PC-3 (cell line): ENCODE data around the gene STX11. TPM values are rescaled to one million over a fixed set of nuclear protein-coding genes. Genes with fewer than 3 reads are reported as not detected.

Source experiments
- ATAC-seq: fragments of 200-7000 bp; cut with Tn5 transposase; 2 replicates; pipeline ENCODE4 v1.9.1; 2020; ENCODE audit warnings: mild to moderate bottlenecking, moderate library complexity
- BruUV-seq: library from RNA; stranded (reverse); fragments of 400-500 nt; replicated peaks from 2 replicates; lab custom pipeline; 2021; lab: Mats Ljungman, UMichigan
- CTCF ChIA-PET: fragments of 300-600 bp; sonication (Branson Sonifier 250); formaldehyde crosslinking; loops from one replicate; lab custom pipeline; 2022; ENCODE audit warnings: antibody characterized with exemption; lab: Charles Lee
- POLR2A ChIA-PET: fragments of 300-600 bp; sonication (Branson Sonifier 250); formaldehyde crosslinking; loops from one replicate; lab custom pipeline; 2022; ENCODE audit warnings: antibody characterized with exemption; ENCODE audit not compliant: unreplicated experiment; lab: Charles Lee
- DNase-seq: peaks from one replicate; pipeline ENCODE4 v3.0.0-alpha.2; 2015
- H2AFZ ChIP-seq: fragments of 300-600 bp; sonication (generic); 2 replicates; pipeline ENCODE4 v1.6.0; 2016; ENCODE audit warnings: antibody characterized with exemption, low read length
- H3F3A ChIP-seq: fragments of 300-600 bp; sonication (generic); one replicate; pipeline ENCODE4 v1.6.0; 2017; ENCODE audit warnings: antibody characterized with exemption, low read length, control low read depth, mild to moderate bottlenecking; ENCODE audit not compliant: unreplicated experiment
- H3K27ac ChIP-seq: fragments of 300-600 bp; sonication (generic); 2 replicates; pipeline ENCODE4 v1.5.1; 2016; ENCODE audit warnings: mild to moderate bottlenecking, low read length
- H3K27me3 ChIP-seq: fragments of 300-600 bp; sonication (generic); 2 replicates; pipeline ENCODE4 v1.6.1; 2016; ENCODE audit warnings: low read length, mixed read lengths
- H3K36me3 ChIP-seq: fragments of 300-600 bp; sonication (generic); 2 replicates; pipeline ENCODE4 v1.6.1; 2016; ENCODE audit warnings: low read depth, mixed run types, low read length, mixed read lengths
- H3K4me1 ChIP-seq: fragments of 300-600 bp; sonication (generic); 2 replicates; pipeline ENCODE4 v1.5.1; 2016; ENCODE audit warnings: low read length; ENCODE audit not compliant: insufficient read depth
- H3K4me2 ChIP-seq: fragments of 300-600 bp; sonication (generic); 2 replicates; pipeline ENCODE4 v1.6.0; 2016; ENCODE audit warnings: low read length
- H3K4me3 ChIP-seq: fragments of 300-600 bp; sonication (generic); 2 replicates; pipeline ENCODE4 v1.5.1; 2016; ENCODE audit warnings: mild to moderate bottlenecking, low read length, mixed read lengths
- H3K79me2 ChIP-seq: fragments of 300-600 bp; sonication (generic); 2 replicates; pipeline ENCODE4 v1.6.1; 2017; ENCODE audit warnings: low read length, mixed read lengths
- H3K9ac ChIP-seq: fragments of 300-600 bp; sonication (generic); 2 replicates; pipeline ENCODE4 v1.6.0; 2016; ENCODE audit warnings: mild to moderate bottlenecking, low read length
- H3K9me2 ChIP-seq: fragments of 300-600 bp; sonication (generic); replicated peaks from 2 replicates; pipeline ENCODE4 v1.6.1; 2016; ENCODE audit warnings: mixed run types, low read length, mixed read lengths
- H3K9me3 ChIP-seq: fragments of 300-600 bp; sonication (generic); 2 replicates; pipeline ENCODE4 v1.6.1; 2016; ENCODE audit warnings: low read length, mixed read lengths
- H4K20me1 ChIP-seq: fragments of 300-600 bp; sonication (generic); 2 replicates; pipeline ENCODE4 v1.6.1; 2016; ENCODE audit warnings: low read length, mixed read lengths
- CTCF ChIP-seq: fragments of 300-600 bp; sonication (generic); conservative IDR thresholded peaks from 2 replicates; pipeline ENCODE4 v1.5.1; 2017; ENCODE audit warnings: antibody characterized with exemption, low read depth, mild to moderate bottlenecking, low read length
- EZH2 ChIP-seq: fragments of 300-600 bp; sonication (generic); IDR thresholded peaks from one replicate; pipeline ENCODE4 v1.6.1; 2017; ENCODE audit warnings: antibody characterized with exemption, mild to moderate bottlenecking, low read length; ENCODE audit not compliant: unreplicated experiment
- EZH2phosphoT487 ChIP-seq: fragments of 300-600 bp; sonication (generic); IDR thresholded peaks from 2 replicates; pipeline ENCODE4 v1.6.1; 2018; ENCODE audit warnings: mild to moderate bottlenecking, antibody characterized with exemption, low read length, borderline replicate concordance
- intact Hi-C: fragments of 100-400 bp; cut with micrococcal nuclease; formaldehyde crosslinking; loops from 2 replicates; pipeline ENCODE4 v1.9.0; 2023
- total RNA-seq: library from RNA; depleted of rRNA; stranded (reverse); fragments of >200 nt; gene quantifications from 2 replicates; pipeline ENCODE4 v1.2.3, GENCODE V29; 2014

The STX11 gene
- total RNA-seq, 1 experiment from 2014 or later: 1.5 TPM

GRCh38 chr6:144211160-144211559, 60.8 kb downstream of the STX11 start:
- ChIA-PET POLR2A (no interaction called here), CTCF (no interaction called here)
- H3K4me3 ChIP-seq: no peak overlapping the region
- intact Hi-C loops: no loop called here
- no peak overlapping the region for H2AFZ ChIP-seq
- no peak overlapping the region for H3K9ac ChIP-seq
- no peaks in the 10 kb centered on the region for H3F3A ChIP-seq
- H3K36me3 ChIP-seq: no peaks in the 10 kb centered on the region
- H3K27me3 ChIP-seq: no peaks in the 10 kb centered on the region
- H3K9me2 ChIP-seq: no peaks in the 10 kb centered on the region
- H3K4me2 ChIP-seq: no peak overlapping the region
- H3K9me3 ChIP-seq: no peaks in the 10 kb centered on the region
- no peaks in the 10 kb centered on the region for H4K20me1 ChIP-seq
- peaks cover 7% of the 10 kb centered on the region for H3K4me1 ChIP-seq
- no TSS peak for BruUV-seq
- TF ChIP-seq EZH2 (no peak), CTCF (no peak)
- no peak for ATAC-seq
- H3K27ac ChIP-seq: no peak overlapping the region
- DNase-seq: no peak
- no peaks in the 10 kb centered on the region for H3K79me2 ChIP-seq

GRCh38 chr6:144213315-144213714, 63.0 kb downstream of the STX11 start:
- Histone ChIP-seq H3K27ac (no peak overlapping the region), H3K4me3 (no peak overlapping the region), H3K79me2 (no peaks in the 10 kb centered on the region), H3K36me3 (no peaks in the 10 kb centered on the region), H2AFZ (no peak overlapping the region), H3K4me1 (peaks cover 15% of the 10 kb centered on the region), H3F3A (no peaks in the 10 kb centered on the region), H3K4me2 (no peak overlapping the region), H3K9me2 (no peaks in the 10 kb centered on the region), H3K9me3 (no peaks in the 10 kb centered on the region), H4K20me1 (no peaks in the 10 kb centered on the region), H3K9ac (no peak overlapping the region), H3K27me3 (no peaks in the 10 kb centered on the region)
- POLR2A ChIA-PET: no interaction called here
- BruUV-seq: no TSS peak
- no peak for DNase-seq
- TF ChIP-seq EZH2: no peak
- TF ChIP-seq EZH2phosphoT487: no peak
- no peak for TF ChIP-seq CTCF
- intact Hi-C loops: no loop called here
- CTCF ChIA-PET: no interaction called here
- ATAC-seq: no peak

GRCh38 chr6:144214029-144214428, 63.7 kb downstream of the STX11 start:
- H3K9me3 ChIP-seq: no peaks in the 10 kb centered on the region

More at GRCh38 chr6:144214029-144214428, 63.7 kb downstream of the STX11 start:
- Histone ChIP-seq H3K4me3 (no peak overlapping the region), H3K27me3 (no peaks in the 10 kb centered on the region), H3K4me2 (no peak overlapping the region), H3K9ac (no peak overlapping the region), H4K20me1 (no peaks in the 10 kb centered on the region), H3K79me2 (no peaks in the 10 kb centered on the region), H3K4me1 (peaks cover 15% of the 10 kb centered on the region), H3F3A (no peaks in the 10 kb centered on the region), H2AFZ (no peak overlapping the region), H3K36me3 (no peaks in the 10 kb centered on the region), H3K27ac (no peak overlapping the region), H3K9me2 (no peaks in the 10 kb centered on the region)
- intact Hi-C loops: no loop called here
- TF ChIP-seq EZH2phosphoT487: no peak
- TF ChIP-seq EZH2: no peak
- TF ChIP-seq CTCF: no peak
- no TSS peak for BruUV-seq
- ATAC-seq: no peak
- CTCF ChIA-PET: no interaction called here
- no peak for DNase-seq
- POLR2A ChIA-PET: no interaction called here
